Heart left ventricle (tissue), 13 donors: ENCODE measurements around the gene PRKCH.

Experiments used
- CTCF ChIP-seq, 12 donors: fragments of 200-600 bp; sonication (generic) in 4 of 12; IDR thresholded peaks; one replicate each; pipeline versions ENCODE4 v1.5.0 to v1.8.0; 2018 to 2022; ENCODE audit warnings: antibody characterized with exemption in 12 of 12, mild to moderate bottlenecking in 5 of 12
- POLR2A ChIP-seq, 2 donors: fragments of 450-650 bp; IDR thresholded peaks; one replicate each; pipeline ENCODE4 v1.6.1; 2017; ENCODE audit warnings: antibody characterized with exemption in 2 of 2, mild to moderate bottlenecking in 2 of 2, moderate library complexity in 2 of 2
- donor health status: ischemic (EF 13 %, LVEDD 7.1; RV severe dilation, severe dysfunction).
- donor health status: DM: no; HTN: yes; CAD: no.
- donor health status: DM: no; HTN: no; CAD: no.
- donor health status: ischemic (EF 25% LVEDD 6.9; RV normal size, moderate dysfunction).
- donor health status: ischemic (EF 25% LVEDD 5.7; RV mildly dilated, moderate dysfunction).
- donor health status: ischemic (EF 35%, LVEDD 5.7; RV mildly dilated, moderate dysfunction).
- donor health status: nonischemic (EF 11% LVEDD 7.7; RV severe dilation, severe dysfunction).
- donor health status: DM: yes; HTN: yes; CAD: no.
- donor health status: PGD.
- donor health status: ischemic (EF 29% LVEDD 5.4; RV normal size, mild dysfunction).
- donor health status: nonischemic (EF 23%, LVEDD 6.1; RV moderate dilation, normal function).

- TF ChIP-seq POLR2A (IDR thresholded peaks at IDR 0.05) (no peak), CTCF (IDR thresholded peaks at IDR 0.05) (no peak)
These were observed 33.2 kb upstream of the PRKCH start for GRCh38 chr14:61288228-61288627.
